Neural crest cell (in vitro differentiated cells): Measurements from ENCODE around the gene ECEL1. TPM values are rescaled to one million over a fixed set of nuclear protein-coding genes. Genes with fewer than 3 reads are reported as not detected.

Experiments
- DNase-seq: peaks from one replicate; pipeline ENCODE4 v3.0.0; 2021; ENCODE audit warnings: low read depth, mixed read lengths, low spot score
- H3K27ac Mint-ChIP-seq: one replicate; pipeline ENCODE4 v1.8.0; 2021; ENCODE audit warnings: mild to moderate bottlenecking, mixed read lengths; ENCODE audit not compliant: unreplicated experiment
- H3K27me3 Mint-ChIP-seq: 2 replicates; pipeline ENCODE4 v1.8.0; 2021; ENCODE audit warnings: low read depth, mild to moderate bottlenecking, mixed read lengths
- H3K36me3 Mint-ChIP-seq: 2 replicates; pipeline ENCODE4 v1.8.0; 2021; ENCODE audit warnings: low read depth, mild to moderate bottlenecking, mixed read lengths
- H3K4me1 Mint-ChIP-seq: 2 replicates; pipeline ENCODE4 v1.8.0; 2021; ENCODE audit warnings: mixed read lengths
- H3K4me3 Mint-ChIP-seq: one replicate; pipeline ENCODE4 v1.8.0; 2021; ENCODE audit warnings: mild to moderate bottlenecking, mixed read lengths
- H3K9me3 Mint-ChIP-seq: 2 replicates; pipeline ENCODE4 v1.8.0; 2021; ENCODE audit warnings: mixed read lengths
- total RNA-seq: library from RNA; stranded (reverse); gene quantifications from 2 replicates; pipeline ENCODE4 v1.2.1, GENCODE V29; 2021
- TF ChIP-seq, protein P1 (sequence below): fragments of 200-600 bp; sonication (generic); conservative IDR thresholded peaks from 2 replicates; pipeline ENCODE4 v1.5.0; 2021; ENCODE audit warnings: antibody characterized with exemption, mild to moderate bottlenecking

Gene ECEL1
- total RNA-seq, 1 donor from 2014 or later: 43.9 TPM

DNA sequence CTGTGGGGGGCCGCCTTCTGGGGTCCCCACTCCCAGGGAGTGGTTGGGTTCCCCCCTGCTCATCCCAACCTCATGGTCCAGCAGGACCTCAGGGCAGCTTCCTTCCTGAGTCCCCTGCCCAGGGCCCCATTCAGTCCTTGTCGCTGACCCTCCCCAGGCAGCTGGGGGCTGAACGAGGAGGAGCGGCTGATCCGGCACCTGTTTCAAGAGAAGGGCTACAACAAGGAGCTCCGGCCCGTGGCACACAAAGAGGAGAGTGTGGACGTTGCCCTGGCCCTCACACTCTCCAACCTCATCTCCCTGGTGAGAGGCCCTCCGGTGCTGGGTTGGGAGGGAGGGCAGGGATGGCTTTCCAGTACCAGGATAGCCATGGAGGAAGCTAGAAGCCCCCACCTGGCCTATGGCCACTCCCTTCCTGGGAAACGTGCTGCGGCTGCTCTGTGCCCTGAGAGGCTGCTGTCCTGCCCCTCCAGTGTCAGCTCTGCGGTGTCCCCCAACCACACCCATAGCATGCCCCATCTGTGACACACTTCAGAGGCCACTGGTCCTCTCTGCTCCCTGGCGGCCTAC, 38.8 kb upstream of the ECEL1 start:
- H3K4me1 Mint-ChIP-seq: peaks cover 6% of the 10 kb centered on the region
- TF ChIP-seq, protein P1, sequence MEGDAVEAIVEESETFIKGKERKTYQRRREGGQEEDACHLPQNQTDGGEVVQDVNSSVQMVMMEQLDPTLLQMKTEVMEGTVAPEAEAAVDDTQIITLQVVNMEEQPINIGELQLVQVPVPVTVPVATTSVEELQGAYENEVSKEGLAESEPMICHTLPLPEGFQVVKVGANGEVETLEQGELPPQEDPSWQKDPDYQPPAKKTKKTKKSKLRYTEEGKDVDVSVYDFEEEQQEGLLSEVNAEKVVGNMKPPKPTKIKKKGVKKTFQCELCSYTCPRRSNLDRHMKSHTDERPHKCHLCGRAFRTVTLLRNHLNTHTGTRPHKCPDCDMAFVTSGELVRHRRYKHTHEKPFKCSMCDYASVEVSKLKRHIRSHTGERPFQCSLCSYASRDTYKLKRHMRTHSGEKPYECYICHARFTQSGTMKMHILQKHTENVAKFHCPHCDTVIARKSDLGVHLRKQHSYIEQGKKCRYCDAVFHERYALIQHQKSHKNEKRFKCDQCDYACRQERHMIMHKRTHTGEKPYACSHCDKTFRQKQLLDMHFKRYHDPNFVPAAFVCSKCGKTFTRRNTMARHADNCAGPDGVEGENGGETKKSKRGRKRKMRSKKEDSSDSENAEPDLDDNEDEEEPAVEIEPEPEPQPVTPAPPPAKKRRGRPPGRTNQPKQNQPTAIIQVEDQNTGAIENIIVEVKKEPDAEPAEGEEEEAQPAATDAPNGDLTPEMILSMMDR: no peak
- peak overlapping the region; percentile 25 for H3K4me3 Mint-ChIP-seq
- DNase-seq: no peak
- H3K9me3 Mint-ChIP-seq: no peaks in the 10 kb centered on the region
- peaks cover 38% of the 10 kb centered on the region for H3K27me3 Mint-ChIP-seq
- H3K36me3 Mint-ChIP-seq: no peaks in the 10 kb centered on the region
- no peak overlapping the region for H3K27ac Mint-ChIP-seq

DNA sequence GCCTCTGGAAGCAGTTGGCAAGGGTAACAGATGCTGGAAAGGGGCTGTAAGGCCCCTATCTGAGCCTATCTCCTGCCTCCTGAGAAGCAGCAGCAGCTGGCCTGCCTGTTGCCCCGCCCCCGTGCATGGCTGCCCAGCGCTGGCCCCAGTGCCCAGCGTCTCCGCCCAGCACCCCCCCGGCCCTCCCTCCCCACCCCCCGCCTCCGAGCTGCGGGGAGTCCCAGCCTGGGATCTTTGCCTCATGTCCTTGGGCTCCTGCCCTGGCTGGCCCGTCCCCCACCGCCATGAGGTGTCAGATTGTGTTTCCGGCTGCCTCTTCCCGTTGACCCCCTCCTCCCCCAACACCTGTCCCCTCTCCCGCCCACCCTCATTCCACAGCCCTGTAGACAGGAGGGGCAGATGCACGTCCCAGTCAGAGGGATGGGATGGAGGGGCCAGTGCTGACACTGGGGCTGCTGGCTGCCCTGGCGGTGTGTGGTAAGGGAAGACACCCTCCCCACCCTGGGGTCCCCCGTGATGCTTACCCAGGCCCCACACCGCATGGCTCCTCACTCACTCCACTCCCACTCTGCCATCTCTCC, 38.2 kb upstream of the ECEL1 start, which contains the start of gene CHRND:
Gene CHRND (plus strand): TSS at position 370 of the 581 bp plus-strand sequence. CDS start 56 bp downstream, at position 426.
- H3K9me3 Mint-ChIP-seq: no peaks in the 10 kb centered on the region
- TF ChIP-seq, protein P1: no peak
- no peak within 1 kb of the TSS for H3K27ac Mint-ChIP-seq
- no peaks in the 10 kb centered on the region for H3K36me3 Mint-ChIP-seq
- peaks cover 8% of the 10 kb centered on the region for H3K4me1 Mint-ChIP-seq
- H3K4me3 Mint-ChIP-seq: peak within 1 kb of the TSS; percentile 54
- H3K27me3 Mint-ChIP-seq: peaks cover 43% of the 10 kb centered on the region
- DNase-seq: no peak

DNA sequence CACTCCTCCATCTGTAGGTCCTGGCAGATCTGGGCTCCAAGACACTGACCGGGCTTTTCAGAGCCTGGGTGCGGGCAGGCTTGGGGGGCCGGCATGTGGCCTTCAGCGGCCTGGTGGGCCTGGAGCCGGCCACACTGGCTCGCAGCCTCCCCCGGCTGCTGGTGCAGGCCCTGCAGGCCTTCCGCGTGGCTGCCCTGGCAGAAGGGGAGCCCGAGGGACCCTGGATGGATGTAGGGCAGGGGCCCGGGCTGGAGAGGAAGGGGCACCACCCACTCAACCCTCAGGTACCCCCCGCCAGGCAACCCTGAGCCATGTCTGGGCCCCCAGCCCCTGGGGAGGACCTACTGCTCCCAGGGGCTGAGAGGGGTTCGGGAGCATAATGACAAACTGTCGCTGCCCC, 37.6 kb upstream of the ECEL1 start:
- DNase-seq: no peak
- Mint-ChIP-seq H3K9me3 (no peaks in the 10 kb centered on the region), H3K27me3 (peaks cover 48% of the 10 kb centered on the region), H3K4me1 (peaks cover 15% of the 10 kb centered on the region), H3K4me3 (no peak overlapping the region), H3K27ac (no peak overlapping the region), H3K36me3 (no peaks in the 10 kb centered on the region)
- TF ChIP-seq, protein P1: no peak

DNA sequence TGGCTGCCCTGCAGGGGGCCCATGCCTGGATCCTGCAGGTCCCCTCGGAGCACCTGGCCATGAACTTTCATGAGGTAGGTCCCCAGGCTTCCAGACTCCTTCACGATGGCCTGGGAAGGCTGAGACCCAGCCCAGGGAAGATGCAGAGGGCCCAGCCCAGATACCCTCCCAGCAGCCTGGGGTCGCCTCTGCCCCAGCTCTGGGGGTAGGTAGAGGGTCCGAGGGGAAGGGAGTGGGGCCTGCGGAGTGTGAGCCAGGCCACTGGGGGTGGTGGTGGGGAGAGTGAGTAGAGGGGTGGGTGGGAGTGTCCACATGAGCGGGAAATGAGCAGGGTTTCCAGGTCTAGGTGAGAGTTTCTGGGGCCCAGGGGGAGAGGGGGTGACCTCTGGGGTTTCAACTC, 37.1 kb upstream of the ECEL1 start:
- DNase-seq: no peak
- H3K9me3 Mint-ChIP-seq: no peaks in the 10 kb centered on the region
- no peak overlapping the region for H3K27ac Mint-ChIP-seq
- H3K27me3 Mint-ChIP-seq: peaks cover 49% of the 10 kb centered on the region
- no peak overlapping the region for H3K4me3 Mint-ChIP-seq
- no peaks in the 10 kb centered on the region for H3K36me3 Mint-ChIP-seq
- TF ChIP-seq, protein P1: no peak
- peaks cover 16% of the 10 kb centered on the region for H3K4me1 Mint-ChIP-seq

DNA sequence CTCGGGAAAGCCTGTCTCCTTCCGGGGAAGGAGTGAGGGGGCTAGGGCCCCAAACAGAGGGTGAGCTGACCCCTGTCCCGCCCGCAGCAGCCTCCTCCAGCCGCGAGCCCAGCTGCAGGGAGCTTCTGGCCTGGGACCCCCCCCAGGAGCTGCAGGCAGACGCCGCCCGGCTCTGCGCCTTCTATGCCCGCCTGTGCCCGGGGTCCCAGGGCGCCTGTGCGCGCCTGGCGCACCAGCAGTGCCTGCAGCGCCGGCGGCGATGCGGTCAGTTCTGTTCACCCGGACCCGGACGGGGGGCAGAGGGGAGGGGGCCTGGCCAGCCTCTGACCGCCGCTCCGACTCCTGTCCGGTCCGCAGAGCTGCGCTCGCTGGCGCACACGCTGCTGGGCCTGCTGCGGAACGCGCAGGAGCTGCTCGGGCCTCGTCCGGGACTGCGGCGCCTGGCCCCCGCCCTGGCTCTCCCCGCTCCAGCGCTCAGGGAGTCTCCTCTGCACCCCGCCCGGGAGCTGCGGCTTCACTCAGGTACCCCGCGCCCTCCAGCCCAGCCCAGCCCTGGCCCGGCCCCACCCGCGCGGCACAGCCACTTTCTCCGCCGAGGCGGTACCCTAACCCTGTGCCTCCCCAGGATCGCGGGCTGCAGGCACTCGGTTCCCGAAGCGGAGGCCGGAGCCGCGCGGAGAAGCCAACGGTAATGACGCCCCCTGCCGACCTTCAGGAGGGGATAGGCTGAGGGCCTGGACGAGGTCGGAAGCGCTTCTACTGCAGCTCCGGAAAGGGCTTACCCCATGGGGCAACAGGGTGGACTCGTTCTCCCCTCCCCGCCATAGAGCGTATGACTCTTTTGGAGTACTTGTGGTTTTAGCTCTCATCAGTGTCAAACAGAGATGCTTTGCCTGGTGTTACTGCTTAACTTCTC, 36.3 kb upstream of the ECEL1 start:
- TF ChIP-seq, protein P1: peak; percentile 49
- H3K27me3 Mint-ChIP-seq: peaks cover 51% of the 10 kb centered on the region
- DNase-seq: peak; percentile 68
- H3K27ac Mint-ChIP-seq: no peak overlapping the region
- peak overlapping the region; percentile 75 for H3K4me3 Mint-ChIP-seq
- no peaks in the 10 kb centered on the region for H3K36me3 Mint-ChIP-seq
- peaks cover 23% of the 10 kb centered on the region for H3K4me1 Mint-ChIP-seq
- no peaks in the 10 kb centered on the region for H3K9me3 Mint-ChIP-seq
